IPS DF 19.7 (cell line): ENCODE results near the gene MANBA.
"Not testable (repeated sequence)": the region's sequence is repeated elsewhere in the genome, so short reads cannot be mapped to it uniquely, and the experiment has no call there.

Experiments used
- DNase-seq: peaks from one replicate; pipeline ENCODE4 v3.0.0-alpha.2; 2013; ENCODE audit warnings: low read depth, low spot score

Gene MANBA

DNA sequence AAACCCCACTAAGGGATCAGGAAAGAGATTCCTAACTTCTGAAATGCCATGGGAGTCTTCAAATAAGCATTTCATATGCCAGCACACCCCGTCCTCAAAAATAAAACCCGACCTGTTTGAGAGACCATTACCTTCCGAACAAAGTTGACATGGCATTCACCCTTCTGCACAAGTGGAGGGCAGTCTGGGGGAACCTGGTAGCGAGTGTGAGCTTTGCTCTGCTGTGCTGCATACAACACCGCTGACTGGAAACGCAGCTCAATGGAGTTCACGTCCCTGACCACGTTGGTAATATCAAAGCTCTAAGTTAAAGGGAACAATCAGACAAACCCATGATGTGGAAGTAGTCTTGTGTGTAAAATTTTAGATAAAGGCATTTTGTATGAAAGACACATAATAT, 38.0 kb downstream of the MANBA start:
- no peak for DNase-seq

GRCh38 chr4:102718833-102719575, 41.8 kb downstream of the MANBA start:
- DNase-seq = not testable (repeated sequence)

- no peak for DNase-seq
These were observed 43.2 kb downstream of the MANBA start for GRCh38 chr4:102717448-102718092.

DNA sequence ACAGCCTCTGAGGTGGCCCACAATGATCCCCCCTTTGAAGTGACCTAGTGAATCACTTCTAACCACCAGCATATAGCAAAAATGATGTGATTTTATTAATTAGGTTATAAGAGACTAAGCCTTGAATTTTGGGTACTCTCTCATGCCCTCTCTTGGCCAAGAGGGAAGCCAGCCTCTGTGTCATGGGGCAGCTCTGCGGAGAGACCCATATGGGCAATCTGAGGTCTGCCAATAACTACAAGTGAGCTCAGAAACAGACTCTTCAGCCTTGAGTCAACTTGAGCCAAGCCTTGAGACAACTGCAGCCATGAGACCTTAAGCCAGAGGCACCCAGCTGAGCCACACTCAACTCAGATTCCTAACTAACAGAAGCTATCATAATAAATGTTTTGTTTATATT, 45.7 kb downstream of the MANBA start:
- DNase-seq = no peak

GRCh38 chr4:102713774-102714173, 47.0 kb downstream of the MANBA start:
- DNase-seq = not testable (repeated sequence)

DNA sequence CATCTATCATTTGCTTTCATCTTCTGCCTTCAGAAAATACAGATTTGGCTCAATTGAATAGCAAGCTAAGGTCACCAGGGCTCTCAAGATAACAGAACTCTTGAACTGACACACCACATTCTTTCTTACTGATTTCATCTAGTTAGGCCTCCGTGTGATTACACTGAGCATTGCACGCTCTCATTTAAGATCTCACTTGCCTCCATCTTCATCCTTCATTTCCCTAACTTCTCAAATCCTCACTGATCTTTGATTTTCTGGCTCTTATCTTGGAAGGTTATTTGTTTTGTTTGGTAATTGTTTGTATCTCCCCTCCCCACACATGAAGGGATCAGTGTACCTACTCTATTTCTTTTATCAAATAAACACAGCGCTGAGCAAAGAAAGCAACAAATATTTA, 47.7 kb downstream of the MANBA start:
- no peak for DNase-seq

DNA sequence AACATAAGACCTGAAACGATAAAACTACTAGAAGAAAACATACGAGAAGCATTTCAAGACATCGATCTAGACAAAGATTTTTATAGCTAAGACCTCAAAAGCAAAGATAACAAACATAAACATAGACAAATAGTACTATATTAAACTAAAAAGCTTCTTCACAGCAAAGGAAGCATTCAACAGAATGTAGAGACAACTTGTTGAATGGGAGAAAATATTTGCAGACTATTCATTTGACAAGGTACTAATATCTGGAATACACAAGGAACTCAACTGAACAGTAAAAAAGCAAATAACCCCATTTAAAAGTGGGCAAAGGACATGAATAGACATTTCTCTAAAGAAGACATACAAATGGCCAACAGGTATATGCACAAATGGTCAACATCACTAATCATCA, 49.8 kb downstream of the MANBA start:
- DNase-seq = no peak

DNA sequence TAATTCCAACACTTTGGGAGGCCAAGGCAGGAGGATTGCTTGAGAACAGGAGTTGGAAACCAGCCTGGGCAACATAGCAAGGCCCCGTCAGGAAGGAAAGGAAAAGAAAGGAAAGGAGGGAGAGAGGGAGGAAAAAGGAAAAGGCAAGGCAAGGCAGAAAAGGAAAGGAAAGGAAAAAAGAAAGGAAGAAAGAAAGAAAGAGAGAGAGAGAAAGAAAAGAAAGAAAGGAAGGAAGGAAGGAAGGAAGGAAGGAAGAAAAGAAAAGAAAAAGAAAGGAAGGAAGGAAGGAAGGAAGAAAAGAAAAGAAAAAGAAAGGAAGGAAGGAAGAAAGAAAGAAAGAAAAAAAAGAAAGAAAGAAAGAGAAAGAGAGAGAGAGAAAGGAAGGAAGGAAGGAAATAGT, 51.7 kb downstream of the MANBA start:
- DNase-seq = not testable (repeated sequence)

- DNase-seq = no peak
These were observed 53.6 kb downstream of the MANBA start for GRCh38 chr4:102707150-102707549.

DNA sequence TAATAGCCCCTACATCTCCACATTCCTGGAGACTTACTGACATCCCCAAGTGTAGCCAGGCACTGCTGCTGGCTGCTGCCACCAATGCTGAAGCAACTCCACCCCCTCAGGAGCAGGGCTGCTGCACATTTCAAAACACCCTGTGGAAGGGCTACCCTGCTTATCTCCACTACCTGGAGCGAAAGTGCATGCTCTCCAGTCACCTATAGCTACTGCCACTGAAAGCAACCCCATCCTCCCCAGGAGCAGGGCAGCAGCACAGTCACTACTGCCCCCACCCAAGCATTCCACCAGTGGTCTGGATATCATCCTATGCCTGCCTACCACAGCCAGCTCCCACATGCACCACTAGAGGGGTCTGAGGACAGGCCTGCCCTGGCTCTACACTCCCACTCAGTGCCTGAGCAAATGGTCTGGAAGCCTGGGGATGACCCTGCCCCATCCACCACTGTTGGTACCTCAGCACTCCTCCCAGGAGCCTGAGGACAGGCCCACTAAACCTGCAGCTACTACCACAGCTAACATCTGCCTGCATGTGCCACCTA, 55.3 kb downstream of the MANBA start:
- no peak for DNase-seq

- DNase-seq = no peak
These were observed 64.0 kb downstream of the MANBA start for GRCh38 chr4:102696758-102697157.

DNA sequence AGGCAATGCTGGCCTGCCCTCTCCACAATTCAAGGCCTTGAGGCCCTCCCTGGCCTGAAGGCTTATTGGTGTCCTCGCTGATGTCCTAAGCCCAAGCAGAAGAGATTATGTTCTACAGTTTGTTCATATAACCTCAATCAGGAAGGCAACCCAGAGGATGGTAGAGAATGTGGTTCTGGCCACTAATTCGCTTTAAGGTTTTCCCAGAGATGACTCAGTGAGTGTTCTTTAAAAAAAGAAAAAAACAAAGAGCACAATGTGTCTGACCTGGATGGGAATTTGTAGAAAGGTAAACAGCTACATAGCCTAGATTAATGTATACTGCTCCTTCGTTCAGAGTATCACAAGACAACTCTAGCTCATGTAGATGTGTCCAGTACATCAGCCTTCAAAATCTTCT, 66.0 kb downstream of the MANBA start:
- no peak for DNase-seq

GRCh38 chr4:102693861-102694260, 66.9 kb downstream of the MANBA start:
- DNase-seq = no peak

- DNase-seq = no peak
These were observed 67.4 kb downstream of the MANBA start for GRCh38 chr4:102693262-102693850.

- no peak for DNase-seq
These were observed 68.3 kb downstream of the MANBA start for GRCh38 chr4:102692474-102692873.

DNA sequence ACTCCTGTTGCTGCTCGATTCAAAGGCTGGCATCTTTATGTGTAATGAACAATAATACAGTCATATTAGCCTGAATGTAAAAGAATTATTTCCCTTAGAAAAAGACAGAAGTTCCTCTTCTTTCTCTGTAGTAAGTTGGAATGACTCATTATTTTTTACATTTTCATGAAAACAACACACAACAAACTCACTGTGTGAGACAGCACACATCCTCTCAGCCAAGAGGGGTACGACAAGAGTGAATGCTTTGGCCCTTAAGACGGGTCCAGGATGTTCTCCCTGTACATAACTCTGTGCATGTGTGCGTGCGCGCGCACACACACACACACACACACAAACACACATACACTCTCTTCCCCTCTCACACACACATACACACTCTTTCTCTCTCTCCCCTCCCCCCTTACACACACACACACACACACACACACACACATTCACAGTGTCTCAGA, 72.8 kb downstream of the MANBA start:
- no peak for DNase-seq

DNA sequence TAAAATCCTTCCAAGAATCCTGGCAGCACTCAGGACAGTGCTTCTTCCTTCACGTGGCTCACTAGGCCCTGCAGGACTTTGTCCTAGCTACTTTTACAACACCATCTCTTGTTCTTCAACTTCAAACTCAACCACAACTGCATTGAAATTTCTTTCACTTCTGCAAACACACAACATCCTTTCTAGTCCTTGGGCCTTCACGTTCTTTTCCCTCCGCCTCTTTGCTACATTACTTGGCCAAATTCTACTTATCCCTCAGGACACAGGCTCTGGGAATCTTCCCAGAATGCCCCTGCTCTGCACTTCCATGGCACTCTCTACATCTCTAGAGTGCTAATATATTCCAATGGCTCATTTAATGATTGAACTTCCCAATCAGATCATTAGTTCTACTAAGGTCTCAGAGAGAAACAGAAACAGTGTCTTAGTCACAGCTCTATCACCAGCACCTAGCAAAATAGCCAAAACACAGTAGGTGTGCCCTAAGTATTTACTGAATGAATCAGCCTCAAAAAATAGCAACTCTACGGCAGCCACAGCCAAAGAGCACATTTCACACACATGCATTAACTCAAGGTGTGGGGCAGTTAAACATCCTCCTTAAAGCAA, 73.3 kb downstream of the MANBA start:
- DNase-seq = no peak

DNA sequence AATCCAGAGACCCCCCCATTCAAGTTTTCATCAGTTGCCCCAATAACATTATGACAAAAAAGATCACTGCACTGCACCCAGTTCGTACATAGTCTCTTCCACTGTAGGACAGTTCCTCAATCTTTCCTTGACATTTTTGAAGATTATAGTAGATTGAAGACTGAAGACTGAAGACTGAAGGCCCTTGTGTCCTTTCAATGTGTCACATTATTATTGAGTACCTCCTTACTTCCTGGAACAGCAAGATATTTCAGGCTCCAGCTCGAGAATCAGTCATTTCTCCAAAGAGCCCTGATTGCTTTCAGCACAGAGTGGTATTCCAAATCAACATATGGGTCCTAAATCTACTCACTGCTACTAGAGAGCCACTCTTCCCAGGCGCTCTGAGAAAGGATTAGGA, 75.0 kb downstream of the MANBA start:
- no peak for DNase-seq

GRCh38 chr4:102684610-102685052, 76.1 kb downstream of the MANBA start:
- no peak for DNase-seq

DNA sequence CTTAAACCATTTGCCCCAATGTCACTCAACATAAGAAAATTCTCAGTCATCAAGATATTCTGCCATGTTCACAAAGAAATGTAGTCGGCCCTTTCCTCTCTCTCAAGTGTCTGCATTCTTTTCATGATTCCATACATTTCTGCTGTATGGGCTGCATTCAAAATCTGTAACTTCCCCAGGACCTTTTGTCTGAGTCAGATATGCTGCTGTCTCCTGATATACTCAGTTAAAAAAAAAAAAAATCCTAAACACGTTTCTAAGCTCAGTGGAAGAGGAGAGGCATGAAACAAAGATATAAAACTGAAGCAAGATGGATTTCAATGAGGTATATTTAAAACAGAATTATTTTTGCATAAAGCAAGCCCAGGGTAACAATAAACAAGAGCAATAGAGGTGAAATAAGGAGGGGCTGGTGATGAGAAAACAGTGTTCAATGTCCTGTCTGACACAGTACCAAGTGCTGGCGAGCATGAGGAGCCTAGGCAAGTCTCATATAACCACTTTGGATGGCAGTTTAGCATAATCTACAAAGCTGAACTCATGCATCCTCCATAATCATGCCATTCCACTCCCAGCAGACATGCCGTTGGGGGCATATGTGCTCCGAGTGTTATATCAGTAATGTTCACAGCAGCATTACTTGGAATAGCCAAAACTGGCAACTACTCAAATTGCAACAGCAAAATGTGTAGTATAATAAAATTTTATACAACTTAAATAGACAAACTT, 76.7 kb downstream of the MANBA start:
- DNase-seq = no peak

GRCh38 chr4:102678695-102679335, 82.0 kb downstream of the MANBA start:
- no peak for DNase-seq
